GM21515 (cell line): ENCODE data around the gene SH3GL2.

Source experiments
- ATAC-seq: cut with Tn5 transposase; IDR thresholded peaks from one replicate; pipeline ENCODE4 v1.9.1; 2021; ENCODE audit not compliant: unreplicated experiment

Gene SH3GL2

DNA sequence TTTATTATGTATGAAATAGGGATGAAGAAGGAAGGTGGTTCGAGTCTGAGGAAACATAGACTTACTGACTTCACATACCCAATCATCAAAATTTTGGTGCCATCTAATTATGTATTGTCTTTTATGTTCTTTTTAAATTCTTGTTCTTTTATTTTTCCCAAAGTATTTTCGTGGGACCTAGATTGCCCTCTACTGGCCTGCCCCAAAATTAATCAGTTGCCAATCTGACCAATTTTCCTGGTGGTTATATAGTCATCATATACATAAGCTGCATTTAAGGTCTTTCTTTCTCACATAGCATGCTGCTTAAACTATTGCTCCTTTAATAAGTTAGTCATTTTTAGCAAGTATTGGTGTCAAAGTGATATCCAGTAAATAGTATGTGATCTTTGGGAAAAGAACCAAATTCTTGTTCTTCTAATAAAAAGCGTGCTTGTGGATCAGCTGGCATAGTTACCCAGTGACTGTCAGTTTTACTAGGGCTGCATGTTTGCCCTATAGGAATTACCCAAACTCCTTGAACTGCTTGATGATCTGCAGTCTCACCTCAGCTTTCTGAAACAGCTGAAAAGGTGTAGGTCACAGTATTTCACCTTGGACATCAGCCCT is 223.5 kb downstream of the SH3GL2 start:
- ATAC-seq: no peak

DNA sequence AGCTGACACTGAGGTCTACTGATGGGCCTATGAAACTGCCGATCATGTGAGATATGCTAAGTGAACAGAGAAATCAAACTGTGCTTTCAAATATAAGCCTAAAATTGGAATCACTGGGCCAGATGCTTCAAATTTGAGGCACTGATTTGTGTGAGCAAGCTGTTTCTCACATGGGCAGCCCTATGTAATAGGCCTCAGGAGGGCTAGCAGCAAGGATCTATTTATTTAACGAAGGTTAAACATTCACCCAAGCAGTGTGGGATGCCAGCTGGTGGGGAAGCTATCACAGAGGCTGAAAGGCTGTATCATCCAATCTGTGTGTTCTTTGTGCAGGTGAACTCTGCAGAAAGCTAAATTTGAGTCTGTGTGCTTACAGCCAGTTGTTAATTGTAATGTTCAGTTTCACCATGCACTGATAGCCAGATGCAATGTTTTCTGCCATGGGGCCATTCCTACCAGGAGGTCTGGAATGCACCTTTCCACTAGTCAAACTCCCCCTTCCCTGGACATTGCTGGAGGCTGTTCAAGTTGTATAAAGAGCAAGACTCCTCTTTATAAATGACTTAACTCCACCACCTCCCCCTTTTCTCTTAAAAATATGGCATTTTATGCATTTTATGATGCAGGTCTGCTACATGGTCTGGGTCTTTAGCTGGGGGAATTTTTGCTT is 228.9 kb downstream of the SH3GL2 start:
- no peak for ATAC-seq

DNA sequence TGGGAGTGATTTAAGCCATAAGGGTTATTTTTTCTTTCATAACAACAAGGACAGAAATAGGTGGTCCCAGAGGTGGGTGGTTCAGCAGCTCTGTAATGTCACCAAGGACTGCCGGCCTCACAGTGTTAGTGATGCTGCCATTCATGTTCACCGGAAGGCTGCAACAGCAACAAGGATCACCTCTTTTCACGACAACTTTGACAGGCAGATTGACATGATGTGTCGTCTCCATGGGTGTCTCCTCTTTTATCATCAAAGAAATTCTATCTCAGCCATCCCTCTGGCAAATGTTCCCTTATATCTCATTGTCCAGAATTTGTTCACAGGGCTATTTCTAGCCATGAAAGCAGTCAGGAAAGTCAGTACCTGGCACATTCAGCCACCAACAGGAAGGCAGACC is 231.5 kb downstream of the SH3GL2 start:
- ATAC-seq: no peak

DNA sequence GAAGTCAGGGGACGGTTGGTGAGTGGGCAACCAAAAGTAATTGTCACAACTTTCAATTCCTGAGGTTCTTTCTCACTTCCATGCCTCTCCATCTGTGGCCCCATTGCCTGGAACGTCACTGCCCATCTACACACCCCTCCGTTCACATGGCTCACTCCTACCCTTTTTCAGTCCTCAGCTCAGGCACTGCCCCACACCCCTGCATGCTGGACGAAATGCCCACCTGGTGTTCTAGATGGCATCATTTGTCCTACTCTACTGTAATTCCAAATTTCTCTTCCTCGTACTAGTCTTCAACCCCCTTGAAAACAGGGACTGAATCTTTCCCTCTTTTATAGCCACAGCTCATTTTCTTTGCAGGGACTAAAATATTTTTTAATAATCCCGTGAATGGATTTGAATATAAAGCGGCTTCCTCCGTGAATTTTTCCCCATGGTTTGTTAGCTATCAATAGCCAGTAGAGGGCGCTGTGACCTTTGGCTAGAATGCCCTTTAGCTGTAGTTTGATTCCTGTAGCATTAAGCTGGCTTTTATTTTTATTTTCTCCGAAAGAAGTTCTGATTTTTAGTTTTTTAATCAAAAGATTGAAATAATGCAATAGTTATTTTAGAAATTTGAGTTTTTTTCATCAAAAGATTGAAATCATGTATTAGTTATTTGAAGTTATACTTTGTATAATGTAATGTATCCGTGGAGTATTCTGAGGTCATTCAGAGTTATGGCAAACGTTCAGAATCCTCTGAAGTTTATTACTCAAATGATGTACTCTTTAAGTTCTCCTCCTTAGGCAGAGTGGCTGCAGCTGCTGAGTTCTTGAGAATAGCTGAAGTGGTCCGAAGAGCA is 232.1 kb downstream of the SH3GL2 start:
- peak; percentile 57 for ATAC-seq

DNA sequence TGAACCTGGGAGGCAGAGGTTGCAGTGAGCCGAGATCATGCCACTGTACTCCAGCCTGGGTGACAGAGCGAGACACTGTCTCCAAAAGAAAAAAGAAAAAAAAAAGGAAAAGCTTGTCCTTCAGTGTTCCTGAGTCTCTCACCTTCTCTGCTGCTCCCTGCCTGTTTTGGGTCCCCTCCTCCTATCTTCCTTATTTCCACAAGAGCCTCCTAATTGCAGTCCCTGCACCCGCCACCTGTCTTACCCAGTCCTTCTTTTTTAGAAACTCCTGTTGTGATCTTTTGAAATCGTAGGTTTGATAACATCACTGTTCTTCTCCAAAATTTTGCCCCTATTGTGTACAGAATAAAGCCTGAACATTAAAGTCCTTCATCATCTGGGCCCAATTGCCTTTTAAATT is 234.9 kb downstream of the SH3GL2 start:
- ATAC-seq: no peak

DNA sequence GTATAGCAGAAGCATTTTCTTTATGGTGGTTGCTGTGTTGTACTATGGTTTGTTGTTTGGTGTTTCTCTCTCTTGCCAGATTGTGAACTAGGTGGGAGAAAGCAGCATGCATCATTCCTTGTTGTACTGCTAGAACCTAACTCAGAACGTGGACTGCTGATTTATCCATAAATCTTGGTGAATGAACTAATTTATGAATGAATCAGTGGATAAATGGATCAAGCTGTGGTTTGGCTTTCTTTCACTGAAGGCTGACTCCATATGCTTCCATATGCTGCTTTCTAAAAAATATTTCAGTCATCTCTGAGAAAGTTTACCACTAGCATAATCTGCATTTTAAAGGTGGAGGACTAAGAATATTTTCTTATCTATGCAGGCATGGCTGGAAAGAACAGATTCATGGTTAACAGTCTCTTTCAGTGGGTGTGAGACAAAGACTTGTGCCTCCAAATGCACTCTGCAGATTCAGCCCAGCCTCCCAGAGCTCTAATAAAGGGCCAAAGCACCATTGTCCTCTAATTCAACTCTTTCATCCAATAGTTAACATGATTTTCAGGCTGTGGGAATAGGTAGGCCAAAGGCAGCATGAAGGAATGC is 237.7 kb downstream of the SH3GL2 start:
- no peak for ATAC-seq

DNA sequence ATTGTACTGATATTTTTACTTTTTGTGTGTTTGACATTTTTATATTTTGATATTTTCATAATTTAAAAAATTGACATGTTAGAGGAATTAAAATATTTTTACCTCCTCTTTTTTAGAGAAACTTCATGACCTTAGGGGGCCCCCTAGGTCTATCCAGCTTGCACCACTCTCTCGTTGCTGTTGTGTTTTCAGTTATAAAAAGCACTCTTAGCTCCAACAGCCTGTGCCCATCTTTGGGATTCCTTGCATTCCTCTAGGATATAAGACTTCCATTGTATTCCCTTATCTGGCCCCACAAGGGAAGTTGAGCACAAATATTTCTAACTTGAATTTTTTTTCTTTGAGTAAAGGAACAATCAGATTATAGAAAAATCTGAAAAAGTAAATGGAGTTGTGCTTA is 245.3 kb downstream of the SH3GL2 start:
- no peak for ATAC-seq

DNA sequence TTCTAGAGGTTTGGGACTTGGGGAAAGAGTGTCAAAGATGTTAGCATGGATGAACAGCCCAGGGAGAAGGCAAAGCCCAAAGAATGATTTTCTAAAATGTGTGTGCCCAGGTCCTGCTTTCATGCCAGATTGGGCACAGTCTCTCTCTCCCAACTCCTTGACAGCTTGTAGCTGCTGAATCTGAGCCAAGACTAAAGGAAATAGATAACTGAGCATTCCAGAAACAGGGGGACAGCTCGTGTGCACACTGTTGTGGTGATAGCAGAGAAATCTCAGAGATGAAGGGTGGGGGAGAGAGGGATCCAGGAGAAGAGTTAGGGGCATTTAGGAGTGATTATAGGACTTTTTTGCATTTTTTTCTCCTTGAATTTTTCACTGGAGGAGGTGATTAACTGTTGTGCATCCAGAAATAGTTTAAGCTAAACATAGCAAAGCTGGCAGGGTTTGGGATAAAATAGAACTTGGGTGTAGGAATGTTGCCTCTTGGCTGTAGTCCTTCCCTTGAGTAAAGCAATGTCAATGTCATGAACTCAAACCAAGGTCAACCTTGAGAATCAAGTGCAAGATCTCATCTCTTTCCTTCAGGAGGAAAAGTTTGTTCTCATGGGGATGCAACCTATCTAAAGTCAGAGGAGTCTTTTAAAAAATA is 245.9 kb downstream of the SH3GL2 start:
- no peak for ATAC-seq

DNA sequence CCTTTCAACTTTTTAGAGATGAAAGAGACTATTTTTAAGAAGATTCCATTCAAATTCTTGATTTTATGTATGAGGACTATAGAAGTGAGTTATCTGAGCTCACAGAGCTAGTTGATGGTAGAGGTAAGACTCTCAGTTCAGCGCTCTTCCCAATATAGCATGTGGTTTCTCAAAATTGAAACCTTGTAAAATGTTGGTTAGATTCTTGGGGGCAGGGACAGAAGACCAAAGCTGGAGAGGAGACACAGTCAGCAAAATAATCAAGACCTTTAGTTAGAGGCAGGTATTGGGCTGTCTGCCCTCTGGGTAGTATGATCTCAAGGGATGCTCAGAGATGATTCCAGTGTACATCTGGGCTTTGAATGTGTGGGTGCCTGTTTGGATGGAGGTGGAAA is 246.4 kb downstream of the SH3GL2 start:
- no peak for ATAC-seq

DNA sequence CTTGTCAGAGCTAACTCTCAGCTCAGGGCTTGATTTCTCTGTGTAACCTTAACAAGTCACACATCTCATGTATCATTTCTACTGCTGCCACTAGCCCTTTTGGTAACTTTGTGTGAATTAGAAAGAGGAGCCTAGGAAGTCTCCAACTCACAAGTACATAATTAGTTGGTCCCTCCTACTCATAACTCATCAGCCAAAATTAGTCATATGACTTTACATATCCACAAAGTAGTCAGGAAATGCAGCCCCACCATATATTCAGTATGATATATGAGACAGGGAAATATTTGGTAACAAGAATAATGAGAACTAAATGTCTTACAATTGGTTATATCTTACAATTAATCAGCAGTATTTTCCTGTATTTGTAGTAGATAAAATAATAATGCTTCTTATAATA is 250.2 kb downstream of the SH3GL2 start:
- no peak for ATAC-seq

DNA sequence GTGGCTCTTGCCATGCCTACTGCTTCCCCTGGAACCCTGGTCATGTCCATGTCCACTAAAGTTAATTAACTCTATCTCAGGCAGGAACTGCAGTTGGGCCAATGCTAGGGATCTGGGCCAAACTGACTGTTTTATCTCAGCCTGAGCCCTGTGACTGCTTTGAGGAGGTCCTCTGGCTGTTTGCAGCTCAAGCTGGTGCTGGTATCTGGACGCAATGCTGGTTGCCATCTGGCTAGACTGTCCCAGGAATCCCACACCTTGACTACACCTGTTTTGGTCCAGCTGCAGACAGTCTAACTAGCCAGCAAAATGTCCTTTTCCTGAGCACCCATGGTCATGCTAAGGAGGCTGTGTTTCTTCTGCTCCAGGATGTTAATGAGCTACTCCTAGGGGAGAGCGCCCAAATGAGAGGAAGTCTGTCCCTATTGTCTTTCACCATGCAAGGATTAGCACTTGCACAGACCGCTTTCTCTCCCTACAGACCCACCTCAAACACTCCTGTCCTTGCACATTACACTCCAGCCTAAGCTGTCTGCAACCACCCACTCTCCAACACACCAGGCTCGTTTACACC is 251.0 kb downstream of the SH3GL2 start:
- ATAC-seq: no peak

DNA sequence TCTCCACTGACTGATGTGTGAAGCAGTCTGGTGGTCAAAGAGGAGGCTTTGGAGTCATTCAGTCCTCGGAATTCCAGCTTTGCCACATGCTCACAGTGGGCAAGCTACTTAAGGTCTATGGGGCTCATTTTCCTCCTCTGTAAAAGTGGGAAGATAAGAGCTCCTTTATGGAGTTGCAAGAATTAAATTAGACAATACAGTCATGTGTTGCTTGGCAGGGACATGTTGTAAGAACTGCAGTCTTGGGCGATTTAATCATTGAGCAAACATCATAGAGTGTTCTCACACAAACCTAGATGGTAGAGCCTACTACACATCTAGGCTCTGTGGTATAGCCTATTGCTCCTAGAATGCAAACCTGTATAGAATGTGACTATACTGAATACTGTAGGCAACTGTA is 253.9 kb downstream of the SH3GL2 start:
- no peak for ATAC-seq

DNA sequence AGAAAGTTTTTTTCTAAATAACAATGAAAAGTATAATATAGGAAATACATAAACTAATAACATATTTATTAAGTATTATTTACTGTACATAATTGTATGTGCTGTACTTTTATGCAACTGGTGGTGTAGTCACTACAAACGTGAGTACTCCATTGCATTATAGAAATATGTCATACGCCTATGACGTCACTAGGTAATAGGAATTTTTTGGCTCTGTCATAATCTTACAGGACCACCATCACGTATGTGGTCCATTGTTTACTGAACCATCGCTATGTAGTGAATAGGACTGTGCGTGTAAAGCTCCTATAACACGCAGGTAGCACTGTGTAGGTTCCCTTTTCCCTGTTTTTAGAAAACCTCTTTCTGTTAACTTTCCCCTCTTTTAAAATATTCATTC is 255.0 kb downstream of the SH3GL2 start:
- ATAC-seq: no peak

DNA sequence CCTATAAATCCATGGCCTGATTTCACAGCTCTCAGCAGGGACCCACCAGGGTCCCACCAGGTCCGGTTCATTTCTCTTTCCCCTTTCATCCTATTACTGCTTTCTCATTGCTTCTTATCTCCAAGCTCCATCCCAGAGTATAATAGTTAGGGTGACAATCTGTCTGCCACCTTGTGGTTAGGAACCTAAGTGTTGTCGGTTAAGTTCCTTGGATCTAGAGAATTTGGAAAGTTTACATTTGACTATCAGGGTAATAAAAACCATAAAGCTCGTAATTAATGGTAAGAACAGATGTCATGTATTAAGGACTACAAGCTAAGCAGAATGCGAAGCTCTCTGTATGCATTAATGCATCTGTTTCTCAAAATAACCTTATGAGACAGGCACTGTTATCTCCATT is 259.1 kb downstream of the SH3GL2 start:
- ATAC-seq: no peak

DNA sequence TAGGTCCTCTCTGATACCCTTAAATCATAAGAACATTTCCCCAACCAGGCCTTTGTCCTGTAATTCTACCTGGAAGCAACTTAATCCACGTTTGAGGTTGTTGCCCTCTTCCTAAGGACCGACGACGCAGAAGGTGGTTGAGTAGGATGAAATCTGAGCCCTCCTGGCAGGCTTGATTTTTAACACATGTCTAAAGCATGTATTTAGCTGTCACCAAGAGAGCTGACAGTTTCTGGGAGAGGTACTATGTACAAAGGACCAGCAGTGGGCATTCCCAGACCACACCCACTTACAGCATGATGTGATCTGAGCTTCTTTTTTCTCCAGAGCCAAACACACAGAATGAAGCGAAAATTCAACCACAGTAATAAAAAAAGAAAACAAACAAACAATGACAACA is 260.9 kb downstream of the SH3GL2 start:
- no peak for ATAC-seq

DNA sequence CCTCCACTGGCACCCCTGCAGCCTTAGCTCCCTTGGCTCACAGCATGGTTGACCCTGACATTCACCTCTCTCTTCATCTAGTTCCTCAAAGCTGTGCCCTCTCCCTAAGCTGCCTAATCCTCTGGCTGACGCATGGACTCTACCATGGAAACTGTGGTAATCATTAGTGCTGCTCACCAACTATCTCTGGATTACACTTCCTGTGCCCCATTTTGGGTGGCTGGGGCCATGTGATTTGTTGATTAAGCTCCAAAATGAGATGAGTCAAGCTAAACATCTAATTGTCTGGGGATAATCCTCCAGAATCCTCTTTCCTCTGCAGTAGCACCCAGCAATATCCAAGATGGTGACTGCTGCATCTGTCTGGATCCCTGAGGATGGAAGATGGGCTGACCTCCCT is 264.4 kb downstream of the SH3GL2 start:
- ATAC-seq: no peak
